ENCODE results near the gene PAM.
A peak's percentile ranks its signal among the peaks of the same experiment; 100 is the strongest.
"Not testable (repeated sequence)": the region's sequence is repeated elsewhere in the genome, so short reads cannot be mapped to it uniquely, and the experiment has no call there.

The PAM gene

DNA sequence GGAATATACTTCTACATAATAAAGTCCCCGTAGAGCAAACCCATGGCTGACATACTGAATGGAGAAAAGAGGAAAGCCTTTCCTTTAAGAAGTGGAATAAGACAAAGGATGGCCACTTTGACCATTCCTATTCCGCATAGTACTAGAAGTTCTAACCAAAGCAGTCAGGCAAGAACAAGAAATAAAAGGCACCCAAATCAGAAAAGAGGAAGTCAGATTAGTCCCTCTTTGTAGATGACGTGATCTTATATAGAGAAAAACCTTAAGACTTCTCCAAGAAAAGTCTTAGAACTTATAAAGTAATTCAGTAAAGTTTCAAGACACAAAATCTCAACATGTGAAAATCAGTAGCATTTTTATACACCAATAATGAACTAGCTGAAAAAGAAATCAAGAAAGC is 231.0 kb downstream of the PAM start:
- DNase-seq, result no peak

DNA sequence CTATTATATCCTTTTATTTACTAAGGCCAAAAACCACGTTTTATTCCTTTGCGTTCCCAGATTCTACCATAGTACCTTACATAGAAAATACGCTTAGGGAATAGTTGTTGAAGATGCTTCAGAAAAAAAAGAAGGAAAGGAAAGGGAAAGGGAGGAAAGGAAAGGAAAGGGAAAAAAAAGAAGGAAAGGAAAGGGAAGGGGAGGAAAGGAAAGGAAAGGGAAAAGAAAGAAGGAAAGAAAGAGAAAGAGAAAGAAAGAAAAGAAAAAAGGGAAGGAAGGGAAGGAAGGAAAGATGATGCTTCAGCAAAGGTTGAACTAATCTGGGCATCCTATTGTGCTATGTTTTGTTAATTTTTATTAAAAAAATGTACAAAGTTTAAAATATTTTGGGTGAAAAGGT is 233.4 kb downstream of the PAM start:
- DNase-seq, result no peak

DNA sequence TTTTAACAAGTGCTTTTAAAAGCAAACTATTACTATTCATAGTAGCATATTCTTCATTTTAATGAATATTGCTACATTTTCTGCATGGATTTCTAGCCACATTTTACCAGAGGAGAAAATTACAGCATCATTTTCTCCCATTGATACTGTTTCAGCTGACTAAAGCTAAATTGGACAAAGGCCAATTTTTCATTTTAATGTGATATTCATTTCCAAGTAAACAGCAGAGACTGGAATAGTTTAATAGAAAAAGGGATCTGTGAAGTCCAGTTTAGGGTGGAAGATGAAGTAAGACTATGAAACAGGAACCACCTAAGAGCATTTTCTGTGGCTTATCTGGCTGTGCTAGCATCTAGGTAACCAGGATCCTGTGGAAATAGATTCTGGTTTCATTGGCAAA is 236.7 kb downstream of the PAM start:
- DNase-seq, result no peak

DNA sequence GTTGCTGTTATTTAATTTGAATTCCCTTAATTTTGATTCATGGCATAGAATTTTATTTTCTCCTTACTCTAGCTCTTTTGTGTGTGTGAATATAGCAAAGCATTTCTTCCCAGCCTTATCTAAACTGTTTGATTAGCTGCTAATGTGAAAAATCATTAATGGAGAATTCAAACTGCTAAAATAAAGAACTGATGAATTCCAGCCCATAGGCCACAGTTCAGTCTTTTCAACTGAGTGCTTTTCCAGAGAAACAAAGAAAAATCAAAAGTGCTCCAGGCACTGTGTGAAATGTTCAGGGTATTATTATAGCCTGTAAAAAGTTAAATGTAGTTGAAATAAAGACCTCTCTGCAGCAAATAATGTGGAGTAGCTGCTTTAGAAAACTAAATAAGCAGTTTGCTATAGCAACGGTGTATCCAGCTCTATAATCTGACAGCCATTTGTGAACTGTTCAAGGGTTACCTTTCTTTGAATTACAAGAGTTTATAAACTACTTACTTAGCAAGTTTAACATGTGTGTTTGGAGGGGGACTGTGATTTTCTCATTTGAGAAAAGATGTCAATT is 241.0 kb downstream of the PAM start:
- DNase-seq, result no peak

DNA sequence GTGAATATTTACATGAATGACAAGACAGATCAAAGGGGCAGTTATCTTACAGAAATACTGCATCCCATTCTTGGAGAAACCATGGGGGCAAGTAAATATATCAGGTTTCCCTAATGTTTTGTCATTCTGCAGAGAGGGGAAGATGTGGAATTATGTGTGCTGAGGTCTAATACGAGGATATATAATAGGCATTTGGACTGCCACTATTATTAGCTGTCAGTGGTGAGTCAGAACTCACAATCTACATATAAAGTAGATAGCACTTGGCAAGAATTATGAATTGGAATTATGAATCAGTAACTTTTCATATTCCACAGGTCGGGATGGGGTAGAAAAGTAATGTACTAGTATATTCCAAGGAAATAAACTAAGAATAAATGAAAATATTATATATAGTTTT is 243.1 kb downstream of the PAM start:
- no peak for DNase-seq

DNA sequence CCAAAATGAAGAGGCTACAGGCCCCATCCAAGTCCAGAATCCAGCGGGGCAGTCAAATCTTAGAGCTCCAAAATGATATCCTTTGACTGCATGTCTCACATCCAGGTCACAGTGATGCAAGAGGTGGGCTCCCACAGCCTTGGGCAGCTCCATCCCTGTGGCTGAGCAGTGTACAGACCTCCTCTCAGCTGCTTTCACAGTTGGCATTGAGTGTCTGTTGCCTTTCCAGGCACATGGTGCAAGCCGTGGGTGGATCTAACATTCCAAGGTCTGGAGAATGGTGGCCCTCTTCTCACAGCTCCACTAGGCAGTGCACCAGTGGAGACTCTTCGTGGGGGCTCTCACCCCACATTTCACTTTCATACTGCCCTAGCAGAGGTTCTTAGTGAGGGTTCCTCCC is 244.1 kb downstream of the PAM start:
- DNase-seq, result no peak

DNA sequence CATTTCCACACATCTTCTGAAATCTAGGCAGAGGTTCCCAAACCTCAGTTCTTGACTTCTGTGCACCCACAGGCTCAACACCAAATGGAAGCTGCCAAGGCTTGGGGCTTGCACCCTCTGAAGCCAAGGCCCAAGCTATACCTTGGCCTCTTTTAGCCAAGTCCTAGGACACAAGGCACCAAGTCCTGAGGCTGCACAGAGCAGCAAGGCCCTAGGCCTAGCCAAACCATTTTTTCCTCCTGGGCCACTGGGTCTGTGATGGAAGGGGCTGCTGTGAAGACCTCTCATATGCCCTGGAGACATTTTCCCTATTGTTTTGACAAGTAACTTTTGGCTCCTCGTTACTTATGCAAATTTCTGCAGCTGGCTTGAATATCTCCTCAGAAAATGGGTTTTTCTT is 244.5 kb downstream of the PAM start:
- not testable (repeated sequence) for DNase-seq

DNA sequence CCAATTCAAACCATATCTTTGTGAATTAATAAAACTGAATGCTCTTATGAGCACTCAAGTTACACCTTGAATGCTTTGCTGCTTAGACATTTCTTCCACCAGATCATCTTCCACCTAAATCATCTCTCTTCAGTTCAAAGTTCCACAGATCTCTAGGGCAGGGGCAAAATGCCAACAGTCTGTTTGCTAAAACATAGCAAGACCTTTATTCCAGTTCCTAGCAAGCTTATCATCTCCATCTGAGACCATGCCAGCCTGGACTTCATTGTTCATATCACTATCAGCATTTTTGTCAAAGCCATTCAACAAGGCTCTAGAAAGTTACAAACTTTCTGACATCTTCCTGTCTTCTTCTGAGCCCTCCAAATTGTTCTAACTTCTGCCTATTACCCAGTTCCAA is 245.0 kb downstream of the PAM start:
- DNase-seq, result no peak

DNA sequence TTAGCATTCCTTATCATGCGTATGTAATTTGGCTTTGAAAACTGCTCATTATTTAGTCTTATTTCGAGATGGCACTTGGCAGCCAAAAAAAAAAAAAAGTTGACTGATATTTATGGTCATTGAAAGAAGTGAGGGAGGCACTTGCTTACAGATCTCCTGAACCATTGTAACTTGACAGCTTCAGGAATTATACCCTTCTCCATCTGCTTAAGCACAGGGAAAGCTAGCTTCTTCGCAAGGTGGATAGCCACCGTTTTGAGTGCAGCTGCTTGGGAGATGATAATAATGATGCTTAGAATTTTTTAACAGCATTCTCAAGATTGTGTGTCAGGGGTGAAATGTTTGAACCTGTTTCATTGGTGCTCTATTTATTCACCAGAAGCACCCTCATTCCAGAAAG is 248.8 kb downstream of the PAM start:
- DNase-seq, result no peak

DNA sequence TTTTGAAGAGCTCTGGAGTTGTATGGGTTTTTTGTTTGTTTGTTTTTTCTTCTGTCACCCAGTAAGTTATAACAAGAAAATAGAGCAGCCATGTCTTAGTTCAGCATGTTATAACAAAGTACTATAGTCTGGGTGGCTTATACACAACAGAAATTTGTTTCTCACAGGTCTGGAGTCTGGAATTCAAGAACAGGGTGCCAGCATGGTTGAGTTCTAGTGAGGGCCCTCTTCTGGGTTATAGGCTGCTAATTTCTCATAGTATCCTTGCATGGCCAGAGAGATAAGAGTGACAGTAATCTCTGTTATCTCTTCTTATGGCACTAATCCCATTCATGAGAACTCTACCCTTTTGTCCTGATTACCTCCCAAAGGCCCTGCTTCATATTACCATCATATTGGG is 250.2 kb downstream of the PAM start:
- DNase-seq, result no peak

DNA sequence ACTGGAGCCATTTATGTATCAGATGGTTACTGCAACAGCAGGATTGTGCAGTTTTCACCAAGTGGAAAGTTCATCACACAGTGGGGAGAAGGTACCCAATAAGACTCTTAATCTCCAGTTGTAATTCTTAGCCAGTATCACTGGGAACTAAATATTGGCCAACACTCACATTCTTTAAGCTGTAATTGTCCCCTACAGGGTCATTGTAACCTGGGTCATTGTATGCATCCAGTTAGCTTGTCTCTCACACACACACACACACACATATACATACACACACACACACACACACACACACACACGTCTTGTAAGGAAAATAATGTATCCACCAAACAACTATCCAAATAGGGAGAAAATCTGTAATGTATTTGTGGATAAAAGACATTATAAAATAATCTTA is 251.8 kb downstream of the PAM start:
- DNase-seq, result no peak

DNA sequence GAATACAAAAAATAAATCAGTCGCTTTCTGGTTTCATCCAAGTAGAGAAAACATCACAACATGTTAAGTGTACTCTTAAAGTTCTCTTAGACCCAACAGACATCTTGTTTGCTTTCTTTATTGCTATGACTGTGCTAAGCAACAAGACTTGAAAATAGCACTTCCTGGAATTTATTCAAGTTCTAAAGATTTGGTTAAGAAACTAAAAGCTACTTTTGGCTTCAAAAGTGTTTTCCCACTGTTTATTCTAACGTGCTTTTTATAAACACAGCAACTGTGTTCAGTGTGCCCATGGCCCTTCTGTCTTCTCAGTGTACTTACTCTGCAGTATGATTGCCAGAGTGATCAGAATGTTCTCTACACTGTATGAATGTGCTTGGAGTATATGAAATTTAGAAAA is 255.1 kb downstream of the PAM start:
- peak in 2 of 56 donors; percentile 3 to 11 for DNase-seq

DNA sequence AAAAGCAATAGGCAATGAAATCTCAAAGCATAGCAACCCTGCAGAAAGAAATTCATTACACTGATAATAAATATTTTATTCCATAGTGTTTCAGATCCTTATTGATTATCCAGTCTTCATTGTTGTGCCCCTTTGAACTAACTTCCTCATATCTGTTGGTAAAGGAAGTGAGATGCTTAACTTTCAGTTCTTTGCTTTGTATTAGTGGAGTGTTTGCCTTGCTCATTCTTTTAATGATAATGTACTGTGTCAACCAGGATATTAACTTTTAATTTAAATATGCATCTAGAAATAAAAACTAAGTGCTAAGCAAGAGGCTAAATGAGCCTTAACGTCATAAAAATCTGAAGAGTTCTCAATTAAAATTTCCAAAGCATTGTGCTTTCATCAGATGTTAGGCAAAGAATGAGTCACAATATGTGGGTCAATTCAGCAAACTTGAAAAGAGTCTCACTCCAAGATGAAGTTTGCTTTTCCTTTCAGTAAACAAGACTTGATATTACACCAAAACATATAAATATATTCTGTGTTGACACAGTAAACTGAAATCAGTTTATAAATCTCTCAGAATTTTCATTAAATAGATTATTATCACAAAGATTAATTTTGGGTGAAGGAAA is 258.9 kb downstream of the PAM start:
- no peak for DNase-seq

DNA sequence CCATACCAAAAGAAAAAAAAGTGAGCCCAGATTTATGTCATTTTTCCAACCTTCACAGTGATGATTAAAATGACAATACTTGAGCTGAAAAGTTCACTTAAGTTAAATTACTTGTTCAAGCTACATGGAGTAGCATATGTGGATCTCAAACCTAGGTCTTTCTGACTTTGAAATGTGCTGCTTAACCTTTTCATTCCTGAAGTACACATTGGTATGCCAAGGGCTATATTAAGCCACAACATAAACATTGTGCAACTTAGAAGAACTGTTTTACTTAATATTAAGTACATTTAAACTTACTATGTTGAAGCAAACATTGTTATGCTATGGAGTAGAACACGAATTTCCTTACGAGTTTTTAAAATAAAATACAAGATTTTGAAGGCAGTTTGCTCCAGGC is 259.9 kb downstream of the PAM start:
- no peak for DNase-seq

DNA sequence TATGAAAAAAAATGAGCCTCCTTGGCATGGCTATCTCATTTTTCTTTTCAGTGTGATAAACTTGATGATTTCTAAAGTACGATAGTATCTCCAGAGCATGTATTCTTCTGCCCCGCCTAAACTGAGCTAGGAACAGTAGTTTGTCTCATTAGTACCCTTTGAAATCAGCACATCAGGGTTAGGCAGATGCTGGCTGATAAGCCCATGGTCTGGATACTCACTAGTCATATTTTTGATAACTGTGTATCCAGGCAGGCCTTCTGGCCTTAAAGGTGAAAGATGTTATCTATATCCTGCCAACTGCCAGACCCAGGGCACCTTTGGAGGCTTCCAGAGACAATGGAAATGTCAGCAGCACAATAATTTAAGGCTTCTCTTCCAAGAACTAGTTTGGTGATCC is 261.1 kb downstream of the PAM start:
- DNase-seq, result no peak

DNA sequence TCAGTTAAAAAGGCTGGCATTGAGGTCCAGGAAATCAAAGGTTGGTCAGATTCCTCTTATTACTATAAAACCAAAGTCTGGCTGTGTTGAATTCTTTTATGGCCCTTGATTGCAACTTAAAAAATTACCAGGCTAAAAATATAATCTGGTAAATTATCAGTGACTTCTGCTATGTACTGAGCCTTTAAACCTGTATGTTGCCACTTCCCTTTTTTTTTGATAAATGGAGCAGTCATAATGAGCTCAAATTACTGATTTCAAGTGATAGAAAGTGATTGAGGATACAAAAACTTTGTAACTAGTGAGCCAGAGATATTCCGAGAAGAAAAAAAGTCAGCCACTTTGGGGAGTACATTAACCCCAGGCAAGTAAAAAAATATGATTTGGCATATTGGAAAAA is 264.7 kb downstream of the PAM start:
- no peak for DNase-seq

DNA sequence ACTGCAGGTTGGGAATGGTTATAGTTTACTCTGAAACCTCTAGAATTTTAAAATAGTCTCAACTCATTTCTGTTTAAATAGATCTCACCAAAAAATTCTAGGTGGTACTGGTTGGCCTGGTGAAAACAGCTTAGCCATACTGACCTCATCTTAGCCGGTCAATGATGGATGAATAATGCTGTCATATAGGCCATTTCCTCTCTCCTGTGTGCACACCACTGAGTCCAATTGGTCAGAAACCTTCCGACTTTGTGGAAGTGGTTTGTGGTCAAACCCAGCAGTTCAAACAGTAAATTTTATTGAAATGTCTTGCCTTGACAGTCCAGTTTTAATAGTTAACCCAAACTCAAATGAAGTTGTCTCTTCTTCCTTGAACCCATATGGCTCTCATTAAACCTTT is 266.2 kb downstream of the PAM start:
- DNase-seq, result no peak

DNA sequence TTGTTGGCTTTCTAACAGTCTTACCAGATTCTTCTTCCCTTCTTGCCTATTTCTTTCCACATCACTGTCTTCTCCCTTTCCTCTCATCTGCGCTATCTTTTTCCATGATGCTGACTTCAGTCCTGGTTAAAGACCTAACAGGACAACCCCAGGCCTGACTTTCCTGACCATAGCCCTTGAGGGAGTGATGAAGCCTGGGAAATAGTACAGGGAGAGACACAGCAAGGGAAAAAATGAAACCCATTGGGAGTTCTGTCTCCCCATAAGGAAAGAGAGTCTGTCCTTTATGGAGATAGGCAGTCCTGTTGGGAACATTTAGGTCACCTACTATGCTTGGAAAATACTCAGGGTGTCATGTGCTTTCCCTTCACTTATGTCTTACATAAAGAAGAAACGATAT is 272.2 kb downstream of the PAM start:
- no peak for DNase-seq

DNA sequence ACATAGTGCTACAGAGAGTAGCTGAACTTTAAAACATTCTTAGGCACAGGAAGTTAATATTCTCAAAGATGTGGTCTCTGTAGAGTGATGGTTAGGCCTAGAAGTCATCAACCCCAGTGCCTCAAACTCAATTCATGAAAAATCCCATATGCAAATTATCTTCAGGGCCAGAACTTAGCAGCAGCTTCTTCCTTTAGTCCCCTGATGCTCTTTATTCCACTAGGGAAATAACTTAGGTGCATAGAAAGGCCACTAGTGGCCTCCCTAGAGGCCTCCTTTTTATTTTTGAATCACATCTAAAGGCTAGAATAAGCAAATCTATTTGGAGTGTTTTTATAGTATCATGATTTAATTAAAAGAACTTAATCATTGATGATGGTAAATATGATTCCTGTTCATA is 276.5 kb downstream of the PAM start:
- DNase-seq, result no peak

DNA sequence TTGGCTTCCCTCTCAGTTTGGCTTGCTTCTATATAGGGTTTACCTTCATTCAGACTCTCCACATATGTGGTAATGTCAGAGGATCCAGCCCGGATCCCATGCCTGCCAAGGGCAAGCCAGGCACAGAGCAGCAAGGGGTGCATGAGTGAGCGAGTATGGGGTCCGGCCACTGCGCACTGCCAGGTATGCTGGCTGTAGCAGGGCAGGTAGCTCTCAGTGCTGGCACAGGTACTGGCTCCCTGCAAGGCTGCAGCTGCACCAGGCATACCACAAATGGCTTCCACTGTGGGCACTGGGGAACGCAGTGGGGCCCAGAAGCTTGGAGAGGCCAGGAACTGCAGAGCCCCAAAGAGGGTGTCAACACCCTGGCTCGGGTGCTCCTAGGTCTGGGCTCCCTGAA is 278.6 kb downstream of the PAM start:
- DNase-seq, result no peak

DNA sequence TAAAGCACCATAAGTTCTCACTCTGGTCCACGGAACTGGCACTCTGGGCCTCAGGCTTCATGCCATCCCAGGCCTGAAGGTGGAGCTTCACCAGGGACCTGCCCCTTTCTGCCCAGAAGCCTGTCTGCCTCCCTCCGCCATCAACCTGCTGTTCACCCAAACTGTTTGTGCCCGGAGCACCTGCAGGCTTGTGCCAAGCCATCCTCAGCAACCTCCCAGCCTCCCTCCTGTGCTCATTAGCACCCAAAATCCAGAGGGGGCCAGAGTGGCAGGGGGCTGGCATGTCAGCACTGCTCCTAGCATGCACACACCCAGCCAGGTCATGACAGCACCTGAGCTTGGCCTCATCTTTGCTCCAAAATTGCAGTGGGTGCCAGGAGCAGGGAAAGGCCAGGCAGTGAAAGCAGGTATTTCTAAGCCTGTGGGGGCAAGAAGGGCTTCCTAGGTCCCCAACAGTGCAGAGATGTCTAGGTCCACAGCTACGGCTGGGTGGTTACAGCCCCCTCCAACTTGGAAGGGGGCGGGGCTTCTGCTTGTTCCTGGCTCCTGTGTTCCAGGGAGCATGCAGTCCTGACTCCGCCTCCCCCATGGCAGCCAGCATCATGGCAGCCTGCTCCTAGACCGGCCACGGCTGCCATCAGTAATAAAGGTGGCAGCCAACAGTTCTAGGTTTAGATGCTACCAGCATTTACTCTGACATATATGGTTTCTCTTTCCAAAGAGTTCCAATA is 279.7 kb downstream of the PAM start:
- no peak for DNase-seq

DNA sequence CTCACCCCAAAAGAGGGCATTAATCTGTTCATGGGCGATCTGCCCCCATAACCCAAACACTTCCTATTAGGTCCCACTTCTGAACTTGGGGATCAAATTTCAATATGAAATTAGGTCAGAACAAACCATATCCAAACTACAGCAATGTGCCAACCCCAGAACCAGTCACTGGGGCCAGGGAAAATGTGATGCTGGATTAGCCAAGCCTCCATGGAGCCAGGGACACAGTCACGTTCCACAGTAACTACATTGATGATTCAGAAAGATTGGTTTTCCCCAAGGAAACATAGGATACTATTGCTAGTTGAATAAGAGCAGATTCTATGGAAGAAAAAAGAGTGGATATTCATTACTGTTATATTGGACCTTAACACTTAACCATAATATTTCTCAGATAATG is 280.6 kb downstream of the PAM start:
- DNase-seq, result no peak

DNA sequence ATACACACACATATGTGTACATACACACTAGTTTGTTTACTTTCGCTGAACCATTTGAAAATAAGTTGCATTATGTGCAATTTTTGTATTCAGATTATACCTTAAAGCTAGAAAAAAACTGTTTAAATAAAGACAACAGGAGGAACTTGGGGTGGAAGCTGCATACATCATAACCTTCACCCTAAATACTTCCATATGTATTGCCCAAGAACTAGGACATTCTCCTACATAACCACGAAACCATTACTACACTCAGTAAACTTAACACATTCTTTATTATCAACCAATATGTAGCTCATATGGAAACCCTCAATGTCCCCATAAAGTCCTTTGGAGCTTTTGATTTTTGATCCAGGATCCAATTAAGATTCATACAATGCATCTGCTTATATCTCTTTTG is 281.5 kb downstream of the PAM start:
- DNase-seq, result no peak
